ENCODE measurements around the gene RFNG. TPM values are rescaled to one million over a fixed set of nuclear protein-coding genes. Genes with fewer than 3 reads are reported as not detected.

The RFNG gene
- total and polyA plus RNA-seq, 2 of the 13 experiments (the other 11 are each of a cell fraction or from before 2014, with no cell fraction given) = 61.4 to 64.0 TPM

DNA sequence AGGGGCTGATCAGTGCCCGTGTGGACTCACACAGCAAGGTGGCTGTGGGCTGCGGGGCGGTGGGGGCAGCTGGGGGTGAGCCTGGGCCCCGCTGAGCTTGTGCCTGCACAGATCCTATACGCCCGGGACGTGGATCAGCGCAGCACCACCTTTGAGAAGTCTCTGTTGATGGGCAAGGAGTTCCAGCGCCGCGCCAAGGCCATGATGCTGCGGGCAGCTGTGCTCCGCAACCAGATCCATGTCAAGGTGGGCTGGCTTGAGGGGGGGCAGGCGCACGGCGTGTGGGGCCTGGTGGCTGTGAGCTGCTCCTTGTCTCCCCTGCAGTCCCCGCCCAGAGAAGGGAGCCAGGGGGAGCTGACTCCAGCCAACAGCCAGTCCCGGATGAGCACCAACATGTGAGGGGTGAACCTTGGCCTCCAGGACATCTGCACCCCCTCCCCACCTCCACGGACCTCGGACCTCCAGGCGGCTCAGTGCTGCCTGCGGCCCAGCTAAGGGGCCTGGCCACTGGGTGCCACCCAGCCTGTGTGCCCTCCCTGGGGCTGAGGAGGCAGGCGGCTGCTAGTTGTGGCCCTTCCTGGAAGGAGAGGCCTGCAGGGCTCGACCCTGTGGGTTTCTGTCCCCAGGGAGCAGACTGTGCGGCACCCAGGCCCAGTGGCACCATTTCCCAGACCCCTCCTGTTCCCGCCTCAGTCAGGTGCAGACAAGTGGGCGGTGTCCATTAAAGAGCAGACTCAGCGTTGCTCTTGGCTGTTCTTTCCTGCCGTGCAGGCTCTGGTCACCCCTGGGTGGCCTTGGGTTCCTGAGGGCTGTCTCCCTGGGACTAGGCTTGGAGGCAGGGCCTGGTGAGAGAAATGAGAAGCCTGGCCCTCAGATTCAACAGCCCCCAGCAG, 5.4 kb upstream of the RFNG start (continued):
- TF ChIP-seq ZNF225 (CRISPR knock-in tag; IDR thresholded peaks at IDR 0.05) (peak; percentile 17; the same call in 1 of the 2 replicates), RBM39 (IDR thresholded peaks at IDR 0.05; ENCODE audit: low read depth, low read length, poor library complexity, severe bottlenecking) (no peak), ZNF569 (CRISPR knock-in tag; IDR thresholded peaks at IDR 0.05; ENCODE audit: borderline replicate concordance) (0 out of 2 replicates have a peak, but pooled peaks have one; percentile 57), STAT5B (CRISPR knock-in tag; IDR thresholded peaks at IDR 0.05) (no peak), ZNF136 (CRISPR knock-in tag; IDR thresholded peaks at IDR 0.05; ENCODE audit: low read depth) (no peak; the same call in 1 of the 2 replicates), SMAD1 (CRISPR knock-in tag; IDR thresholded peaks at IDR 0.05; ENCODE audit: borderline replicate concordance, low read depth) (peak; percentile 80; the same call in 1 of the 2 replicates), CEBPB (IDR thresholded peaks at IDR 0.05; ENCODE audit: borderline replicate concordance, low read depth, low read length) (no peak), NCOA2 (CRISPR knock-in tag; IDR thresholded peaks at IDR 0.05) (no peak; the same call in 1 of the 2 replicates), MIXL1 (CRISPR knock-in tag; IDR thresholded peaks at IDR 0.05) (no peak), SMAD9 (CRISPR knock-in tag; IDR thresholded peaks at IDR 0.05) (no peak)
- TF ChIP-seq, protein P1, sequence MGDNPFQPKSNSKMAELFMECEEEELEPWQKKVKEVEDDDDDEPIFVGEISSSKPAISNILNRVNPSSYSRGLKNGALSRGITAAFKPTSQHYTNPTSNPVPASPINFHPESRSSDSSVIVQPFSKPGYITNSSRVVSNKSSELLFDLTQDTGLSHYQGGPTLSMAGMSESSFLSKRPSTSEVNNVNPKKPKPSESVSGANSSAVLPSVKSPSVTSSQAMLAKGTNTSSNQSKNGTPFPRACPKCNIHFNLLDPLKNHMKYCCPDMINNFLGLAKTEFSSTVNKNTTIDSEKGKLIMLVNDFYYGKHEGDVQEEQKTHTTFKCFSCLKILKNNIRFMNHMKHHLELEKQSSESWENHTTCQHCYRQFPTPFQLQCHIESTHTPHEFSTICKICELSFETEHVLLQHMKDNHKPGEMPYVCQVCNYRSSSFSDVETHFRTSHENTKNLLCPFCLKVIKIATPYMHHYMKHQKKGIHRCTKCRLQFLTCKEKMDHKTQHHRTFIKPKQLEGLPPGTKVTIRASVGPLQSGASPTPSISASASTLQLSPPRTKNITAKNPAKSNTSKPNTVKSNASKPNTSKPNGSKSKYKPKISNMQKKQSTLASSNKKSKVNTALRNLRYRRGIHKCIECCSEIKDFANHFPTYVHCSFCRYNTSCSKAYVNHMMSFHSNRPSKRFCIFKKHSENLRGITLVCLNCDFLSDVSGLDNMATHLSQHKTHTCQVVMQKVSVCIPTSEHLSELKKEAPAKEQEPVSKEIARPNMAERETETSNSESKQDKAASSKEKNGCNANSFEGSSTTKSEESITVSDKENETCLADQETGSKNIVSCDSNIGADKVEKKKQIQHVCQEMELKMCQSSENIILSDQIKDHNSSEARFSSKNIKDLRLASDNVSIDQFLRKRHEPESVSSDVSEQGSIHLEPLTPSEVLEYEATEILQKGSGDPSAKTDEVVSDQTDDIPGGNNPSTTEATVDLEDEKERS (CRISPR knock-in tag; IDR thresholded peaks at IDR 0.05) = peak; percentile 19; the same call in 1 of the 2 replicates
- TF ChIP-seq, protein P2, sequence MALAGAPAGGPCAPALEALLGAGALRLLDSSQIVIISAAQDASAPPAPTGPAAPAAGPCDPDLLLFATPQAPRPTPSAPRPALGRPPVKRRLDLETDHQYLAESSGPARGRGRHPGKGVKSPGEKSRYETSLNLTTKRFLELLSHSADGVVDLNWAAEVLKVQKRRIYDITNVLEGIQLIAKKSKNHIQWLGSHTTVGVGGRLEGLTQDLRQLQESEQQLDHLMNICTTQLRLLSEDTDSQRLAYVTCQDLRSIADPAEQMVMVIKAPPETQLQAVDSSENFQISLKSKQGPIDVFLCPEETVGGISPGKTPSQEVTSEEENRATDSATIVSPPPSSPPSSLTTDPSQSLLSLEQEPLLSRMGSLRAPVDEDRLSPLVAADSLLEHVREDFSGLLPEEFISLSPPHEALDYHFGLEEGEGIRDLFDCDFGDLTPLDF (CRISPR knock-in tag; IDR thresholded peaks at IDR 0.05) = no peak
- TF ChIP-seq, protein P3, sequence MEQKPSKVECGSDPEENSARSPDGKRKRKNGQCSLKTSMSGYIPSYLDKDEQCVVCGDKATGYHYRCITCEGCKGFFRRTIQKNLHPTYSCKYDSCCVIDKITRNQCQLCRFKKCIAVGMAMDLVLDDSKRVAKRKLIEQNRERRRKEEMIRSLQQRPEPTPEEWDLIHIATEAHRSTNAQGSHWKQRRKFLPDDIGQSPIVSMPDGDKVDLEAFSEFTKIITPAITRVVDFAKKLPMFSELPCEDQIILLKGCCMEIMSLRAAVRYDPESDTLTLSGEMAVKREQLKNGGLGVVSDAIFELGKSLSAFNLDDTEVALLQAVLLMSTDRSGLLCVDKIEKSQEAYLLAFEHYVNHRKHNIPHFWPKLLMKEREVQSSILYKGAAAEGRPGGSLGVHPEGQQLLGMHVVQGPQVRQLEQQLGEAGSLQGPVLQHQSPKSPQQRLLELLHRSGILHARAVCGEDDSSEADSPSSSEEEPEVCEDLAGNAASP (CRISPR knock-in tag; IDR thresholded peaks at IDR 0.05; ENCODE audit: borderline replicate concordance) = peak; percentile 71; the same call in 1 of the 2 replicates
- TF ChIP-seq, protein P4, sequence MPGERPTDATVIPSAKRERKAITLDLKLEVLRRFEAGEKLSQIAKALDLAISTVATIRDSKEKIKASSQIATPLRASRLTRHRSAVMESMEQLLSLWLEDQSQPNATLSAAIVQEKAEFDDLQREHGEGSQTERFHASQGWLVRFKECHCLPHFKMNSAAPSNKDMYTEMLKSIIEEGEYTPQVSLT (CRISPR knock-in tag; IDR thresholded peaks at IDR 0.05; ENCODE audit: borderline replicate concordance, low read depth) = no peak
- TF ChIP-seq, protein P5, sequence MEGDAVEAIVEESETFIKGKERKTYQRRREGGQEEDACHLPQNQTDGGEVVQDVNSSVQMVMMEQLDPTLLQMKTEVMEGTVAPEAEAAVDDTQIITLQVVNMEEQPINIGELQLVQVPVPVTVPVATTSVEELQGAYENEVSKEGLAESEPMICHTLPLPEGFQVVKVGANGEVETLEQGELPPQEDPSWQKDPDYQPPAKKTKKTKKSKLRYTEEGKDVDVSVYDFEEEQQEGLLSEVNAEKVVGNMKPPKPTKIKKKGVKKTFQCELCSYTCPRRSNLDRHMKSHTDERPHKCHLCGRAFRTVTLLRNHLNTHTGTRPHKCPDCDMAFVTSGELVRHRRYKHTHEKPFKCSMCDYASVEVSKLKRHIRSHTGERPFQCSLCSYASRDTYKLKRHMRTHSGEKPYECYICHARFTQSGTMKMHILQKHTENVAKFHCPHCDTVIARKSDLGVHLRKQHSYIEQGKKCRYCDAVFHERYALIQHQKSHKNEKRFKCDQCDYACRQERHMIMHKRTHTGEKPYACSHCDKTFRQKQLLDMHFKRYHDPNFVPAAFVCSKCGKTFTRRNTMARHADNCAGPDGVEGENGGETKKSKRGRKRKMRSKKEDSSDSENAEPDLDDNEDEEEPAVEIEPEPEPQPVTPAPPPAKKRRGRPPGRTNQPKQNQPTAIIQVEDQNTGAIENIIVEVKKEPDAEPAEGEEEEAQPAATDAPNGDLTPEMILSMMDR (CRISPR knock-in tag; IDR thresholded peaks at IDR 0.05) = peak; percentile 53
- TF ChIP-seq, protein P6, sequence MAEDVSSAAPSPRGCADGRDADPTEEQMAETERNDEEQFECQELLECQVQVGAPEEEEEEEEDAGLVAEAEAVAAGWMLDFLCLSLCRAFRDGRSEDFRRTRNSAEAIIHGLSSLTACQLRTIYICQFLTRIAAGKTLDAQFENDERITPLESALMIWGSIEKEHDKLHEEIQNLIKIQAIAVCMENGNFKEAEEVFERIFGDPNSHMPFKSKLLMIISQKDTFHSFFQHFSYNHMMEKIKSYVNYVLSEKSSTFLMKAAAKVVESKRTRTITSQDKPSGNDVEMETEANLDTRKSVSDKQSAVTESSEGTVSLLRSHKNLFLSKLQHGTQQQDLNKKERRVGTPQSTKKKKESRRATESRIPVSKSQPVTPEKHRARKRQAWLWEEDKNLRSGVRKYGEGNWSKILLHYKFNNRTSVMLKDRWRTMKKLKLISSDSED (CRISPR knock-in tag; IDR thresholded peaks at IDR 0.05) = no peak
- TF ChIP-seq, protein P7, sequence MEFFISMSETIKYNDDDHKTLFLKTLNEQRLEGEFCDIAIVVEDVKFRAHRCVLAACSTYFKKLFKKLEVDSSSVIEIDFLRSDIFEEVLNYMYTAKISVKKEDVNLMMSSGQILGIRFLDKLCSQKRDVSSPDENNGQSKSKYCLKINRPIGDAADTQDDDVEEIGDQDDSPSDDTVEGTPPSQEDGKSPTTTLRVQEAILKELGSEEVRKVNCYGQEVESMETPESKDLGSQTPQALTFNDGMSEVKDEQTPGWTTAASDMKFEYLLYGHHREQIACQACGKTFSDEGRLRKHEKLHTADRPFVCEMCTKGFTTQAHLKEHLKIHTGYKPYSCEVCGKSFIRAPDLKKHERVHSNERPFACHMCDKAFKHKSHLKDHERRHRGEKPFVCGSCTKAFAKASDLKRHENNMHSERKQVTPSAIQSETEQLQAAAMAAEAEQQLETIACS (CRISPR knock-in tag; IDR thresholded peaks at IDR 0.05) = no peak
